ENCODE data around the gene SLX4IP. TPM values are rescaled to one million over a fixed set of nuclear protein-coding genes. Genes with fewer than 3 reads are reported as not detected.
"Not testable (repeated sequence)": the region's sequence is repeated elsewhere in the genome, so short reads cannot be mapped to it uniquely, and the experiment has no call there.

Gene SLX4IP
- total RNA-seq, 1 donor from 2014 or later: 5.3 TPM

- no peaks in the 10 kb centered on the region for H3K79me2 ChIP-seq (ENCODE audit: insufficient read depth, low read length)
- H4K20me1 ChIP-seq (ENCODE audit: insufficient read depth, low read length): no peaks in the 10 kb centered on the region
- no peak overlapping the region for H3K27ac ChIP-seq (ENCODE audit: low read depth, low read length)
- no peaks in the 10 kb centered on the region for H3K9me3 ChIP-seq (ENCODE audit: insufficient read depth, low read depth, low read length)
- Mint-ChIP-seq H3K4me1 (ENCODE audit: low read depth, unreplicated experiment) (peaks cover 13% of the 10 kb centered on the region), H3K4me3 (ENCODE audit: unreplicated experiment) (no peak overlapping the region), H3K9me3 (ENCODE audit: unreplicated experiment) (peaks cover 3% of the 10 kb centered on the region), H3K27me3 (ENCODE audit: low read depth, unreplicated experiment) (no peaks in the 10 kb centered on the region), H3K36me3 (ENCODE audit: low read depth, unreplicated experiment) (peaks cover 9% of the 10 kb centered on the region), H3K27ac (ENCODE audit: unreplicated experiment) (no peak overlapping the region)
- FAIRE-seq (no peak), DNase-seq (ENCODE audit: low read depth) (no peak)
- TF ChIP-seq EZH2 (IDR thresholded peaks at IDR 0.05; ENCODE audit: insufficient read depth, low read length) (no peak), CTCF (IDR thresholded peaks at IDR 0.05; ENCODE audit: insufficient read depth, low read depth, low read length) (no peak)
- H3K4me1 ChIP-seq (ENCODE audit: insufficient read depth, low read length): peaks cover 7% of the 10 kb centered on the region
- no peaks in the 10 kb centered on the region for H3K27me3 ChIP-seq (ENCODE audit: insufficient read depth, low read length)
- H2AFZ ChIP-seq (ENCODE audit: low read depth, low read length): no peak overlapping the region
- no peak overlapping the region for H3K9ac ChIP-seq (ENCODE audit: low read length)
- no peak overlapping the region for H3K4me2 ChIP-seq (ENCODE audit: low read length)
- H3K4me3 ChIP-seq (ENCODE audit: insufficient read depth, low read depth, low read length): no peak overlapping the region
- no peaks in the 10 kb centered on the region for H3K36me3 ChIP-seq (ENCODE audit: insufficient read depth, low read length)
Measured at GRCh38 chr20:10613911-10614310, 178.8 kb downstream of the SLX4IP start.

- H3K27me3 ChIP-seq (ENCODE audit: insufficient read depth, low read length): no peaks in the 10 kb centered on the region
- Mint-ChIP-seq H3K27me3 (ENCODE audit: low read depth, unreplicated experiment) (no peaks in the 10 kb centered on the region), H3K4me3 (ENCODE audit: unreplicated experiment) (no peak overlapping the region), H3K36me3 (ENCODE audit: low read depth, unreplicated experiment) (peaks cover 9% of the 10 kb centered on the region), H3K4me1 (ENCODE audit: low read depth, unreplicated experiment) (peaks cover 18% of the 10 kb centered on the region), H3K9me3 (ENCODE audit: unreplicated experiment) (peaks cover 3% of the 10 kb centered on the region), H3K27ac (ENCODE audit: unreplicated experiment) (no peak overlapping the region)
- no peaks in the 10 kb centered on the region for H3K9me3 ChIP-seq (ENCODE audit: insufficient read depth, low read depth, low read length)
- H3K4me2 ChIP-seq (ENCODE audit: low read length): no peak overlapping the region
- TF ChIP-seq CTCF (IDR thresholded peaks at IDR 0.05; ENCODE audit: insufficient read depth, low read depth, low read length) (no peak), EZH2 (IDR thresholded peaks at IDR 0.05; ENCODE audit: insufficient read depth, low read length) (no peak)
- H3K79me2 ChIP-seq (ENCODE audit: insufficient read depth, low read length): no peaks in the 10 kb centered on the region
- H2AFZ ChIP-seq (ENCODE audit: low read depth, low read length): no peak overlapping the region
- H4K20me1 ChIP-seq (ENCODE audit: insufficient read depth, low read length): no peaks in the 10 kb centered on the region
- no peak overlapping the region for H3K27ac ChIP-seq (ENCODE audit: low read depth, low read length)
- FAIRE-seq: no peak
- H3K9ac ChIP-seq (ENCODE audit: low read length): no peak overlapping the region
- no peaks in the 10 kb centered on the region for H3K36me3 ChIP-seq (ENCODE audit: insufficient read depth, low read length)
- H3K4me1 ChIP-seq (ENCODE audit: insufficient read depth, low read length): peaks cover 12% of the 10 kb centered on the region
- DNase-seq (ENCODE audit: low read depth): no peak
- no peak overlapping the region for H3K4me3 ChIP-seq (ENCODE audit: insufficient read depth, low read depth, low read length)
Measured at GRCh38 chr20:10616212-10616611, 181.1 kb downstream of the SLX4IP start.

GRCh38 chr20:10617549-10618133 is 182.5 kb downstream of the SLX4IP start:
- not testable (repeated sequence) for H2AFZ ChIP-seq (ENCODE audit: low read depth, low read length); H3K27me3 Mint-ChIP-seq (ENCODE audit: low read depth, unreplicated experiment); H3K9me3 ChIP-seq (ENCODE audit: insufficient read depth, low read depth, low read length); H3K4me3 ChIP-seq (ENCODE audit: insufficient read depth, low read depth, low read length); H3K4me2 ChIP-seq (ENCODE audit: low read length); H3K27me3 ChIP-seq (ENCODE audit: insufficient read depth, low read length); H3K27ac Mint-ChIP-seq (ENCODE audit: unreplicated experiment); H3K79me2 ChIP-seq (ENCODE audit: insufficient read depth, low read length); H3K4me3 Mint-ChIP-seq (ENCODE audit: unreplicated experiment); H4K20me1 ChIP-seq (ENCODE audit: insufficient read depth, low read length); FAIRE-seq; H3K9ac ChIP-seq (ENCODE audit: low read length); H3K9me3 Mint-ChIP-seq (ENCODE audit: unreplicated experiment); H3K36me3 Mint-ChIP-seq (ENCODE audit: low read depth, unreplicated experiment); H3K36me3 ChIP-seq (ENCODE audit: insufficient read depth, low read length); DNase-seq (ENCODE audit: low read depth); H3K27ac ChIP-seq (ENCODE audit: low read depth, low read length)
- H3K4me1 Mint-ChIP-seq (ENCODE audit: low read depth, unreplicated experiment): peaks cover 29% of the 10 kb centered on the region
- peaks cover 18% of the 10 kb centered on the region for H3K4me1 ChIP-seq (ENCODE audit: insufficient read depth, low read length)

Measured in astrocyte (in vitro differentiated cells and primary cell).